ENCODE results near the gene ZNF385B. TPM values are rescaled to one million over a fixed set of nuclear protein-coding genes. Genes with fewer than 3 reads are reported as not detected.

ZNF385B gene
- total RNA-seq, 1 donor from 2014 or later: 0.25 TPM

DNA sequence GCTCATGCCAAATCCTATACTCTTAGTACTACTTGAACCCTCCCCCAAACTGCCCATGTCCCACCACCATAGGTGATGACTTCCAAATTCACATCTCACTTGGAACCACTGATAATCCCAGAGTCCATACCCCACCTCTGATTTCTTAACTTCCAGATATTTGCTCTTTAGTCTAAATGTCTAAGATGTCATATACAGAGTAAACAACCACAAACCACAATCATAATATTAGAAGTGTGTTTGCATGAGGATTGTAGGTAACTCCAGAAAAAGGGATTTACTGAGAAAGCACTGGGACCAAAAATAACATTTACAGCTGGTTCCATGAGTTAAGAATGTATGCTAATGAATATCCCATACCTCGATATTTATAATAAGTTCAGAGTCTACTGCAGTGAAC lies 146.2 kb downstream of the ZNF385B start:
- DNase-seq (ENCODE audit: low read depth): no peak
- TF ChIP-seq CTCF (IDR thresholded peaks at IDR 0.05; ENCODE audit: insufficient read depth, low read length, poor library complexity, severe bottlenecking): no peak
- Histone ChIP-seq H3K4me3 (ENCODE audit: low read depth, low read length) (no peak overlapping the region), H3K36me3 (ENCODE audit: control insufficient read depth, insufficient read depth, low read length) (no peaks in the 10 kb centered on the region), H3K27me3 (ENCODE audit: control insufficient read depth, insufficient read depth, low read length) (no peaks in the 10 kb centered on the region)

- DNase-seq (ENCODE audit: low read depth): no peak
- H3K4me3 ChIP-seq (ENCODE audit: low read depth, low read length): no peak overlapping the region
- H3K36me3 ChIP-seq (ENCODE audit: control insufficient read depth, insufficient read depth, low read length): no peaks in the 10 kb centered on the region
- no peaks in the 10 kb centered on the region for H3K27me3 ChIP-seq (ENCODE audit: control insufficient read depth, insufficient read depth, low read length)
- no peak for TF ChIP-seq CTCF (IDR thresholded peaks at IDR 0.05; ENCODE audit: insufficient read depth, low read length, poor library complexity, severe bottlenecking)
Observed at GRCh38 chr2:179712825-179713224, 148.6 kb downstream of the ZNF385B start.

- Histone ChIP-seq H3K36me3 (ENCODE audit: control insufficient read depth, insufficient read depth, low read length) (no peaks in the 10 kb centered on the region), H3K27me3 (ENCODE audit: control insufficient read depth, insufficient read depth, low read length) (no peaks in the 10 kb centered on the region), H3K4me3 (ENCODE audit: low read depth, low read length) (no peak overlapping the region)
- DNase-seq (ENCODE audit: low read depth): peak; percentile 5
- TF ChIP-seq CTCF (IDR thresholded peaks at IDR 0.05; ENCODE audit: insufficient read depth, low read length, poor library complexity, severe bottlenecking): no peak
Observed at GRCh38 chr2:179711375-179711774, 150.0 kb downstream of the ZNF385B start.

DNA sequence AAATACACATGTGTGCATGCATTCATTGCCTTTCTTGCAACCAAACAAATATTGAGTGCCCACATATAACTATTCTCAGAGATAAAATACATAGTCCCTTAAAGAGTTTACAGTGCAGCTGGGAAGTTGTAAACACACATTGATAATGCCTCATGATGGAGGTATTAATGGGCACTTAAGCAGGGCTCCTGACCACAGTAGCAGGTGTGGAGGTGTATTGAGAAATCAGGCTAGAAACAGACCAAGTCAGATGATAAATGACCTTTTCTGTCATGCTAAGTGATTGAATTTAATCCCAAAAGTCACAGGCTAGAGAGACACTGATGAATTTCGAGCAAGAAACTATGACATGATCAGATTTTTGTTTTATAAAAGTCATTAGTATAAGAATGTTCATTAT lies 157.7 kb downstream of the ZNF385B start:
- Histone ChIP-seq H3K4me3 (ENCODE audit: low read depth, low read length) (no peak overlapping the region), H3K36me3 (ENCODE audit: control insufficient read depth, insufficient read depth, low read length) (no peaks in the 10 kb centered on the region), H3K27me3 (ENCODE audit: control insufficient read depth, insufficient read depth, low read length) (no peaks in the 10 kb centered on the region)
- no peak for TF ChIP-seq CTCF (IDR thresholded peaks at IDR 0.05; ENCODE audit: insufficient read depth, low read length, poor library complexity, severe bottlenecking)
- DNase-seq (ENCODE audit: low read depth): no peak

- no peak overlapping the region for H3K4me3 ChIP-seq (ENCODE audit: low read depth, low read length)
- no peak for TF ChIP-seq CTCF (IDR thresholded peaks at IDR 0.05; ENCODE audit: insufficient read depth, low read length, poor library complexity, severe bottlenecking)
- no peak for DNase-seq (ENCODE audit: low read depth)
- H3K27me3 ChIP-seq (ENCODE audit: control insufficient read depth, insufficient read depth, low read length): no peaks in the 10 kb centered on the region
- no peaks in the 10 kb centered on the region for H3K36me3 ChIP-seq (ENCODE audit: control insufficient read depth, insufficient read depth, low read length)
Observed at GRCh38 chr2:179702912-179703311, 158.5 kb downstream of the ZNF385B start.

GRCh38 chr2:179701524-179702110 lies 159.8 kb downstream of the ZNF385B start:
- TF ChIP-seq CTCF (IDR thresholded peaks at IDR 0.05; ENCODE audit: insufficient read depth, low read length, poor library complexity, severe bottlenecking): no peak
- no peak overlapping the region for H3K4me3 ChIP-seq (ENCODE audit: low read depth, low read length)
- no peaks in the 10 kb centered on the region for H3K36me3 ChIP-seq (ENCODE audit: control insufficient read depth, insufficient read depth, low read length)
- no peaks in the 10 kb centered on the region for H3K27me3 ChIP-seq (ENCODE audit: control insufficient read depth, insufficient read depth, low read length)
- DNase-seq (ENCODE audit: low read depth): no peak

All from kidney epithelial cell (primary cell).